ENCODE results near the gene NEDD4L.

GRCh38 chr18:58207520-58208152 lies 163.6 kb downstream of the NEDD4L start:
- TF ChIP-seq, protein P1, sequence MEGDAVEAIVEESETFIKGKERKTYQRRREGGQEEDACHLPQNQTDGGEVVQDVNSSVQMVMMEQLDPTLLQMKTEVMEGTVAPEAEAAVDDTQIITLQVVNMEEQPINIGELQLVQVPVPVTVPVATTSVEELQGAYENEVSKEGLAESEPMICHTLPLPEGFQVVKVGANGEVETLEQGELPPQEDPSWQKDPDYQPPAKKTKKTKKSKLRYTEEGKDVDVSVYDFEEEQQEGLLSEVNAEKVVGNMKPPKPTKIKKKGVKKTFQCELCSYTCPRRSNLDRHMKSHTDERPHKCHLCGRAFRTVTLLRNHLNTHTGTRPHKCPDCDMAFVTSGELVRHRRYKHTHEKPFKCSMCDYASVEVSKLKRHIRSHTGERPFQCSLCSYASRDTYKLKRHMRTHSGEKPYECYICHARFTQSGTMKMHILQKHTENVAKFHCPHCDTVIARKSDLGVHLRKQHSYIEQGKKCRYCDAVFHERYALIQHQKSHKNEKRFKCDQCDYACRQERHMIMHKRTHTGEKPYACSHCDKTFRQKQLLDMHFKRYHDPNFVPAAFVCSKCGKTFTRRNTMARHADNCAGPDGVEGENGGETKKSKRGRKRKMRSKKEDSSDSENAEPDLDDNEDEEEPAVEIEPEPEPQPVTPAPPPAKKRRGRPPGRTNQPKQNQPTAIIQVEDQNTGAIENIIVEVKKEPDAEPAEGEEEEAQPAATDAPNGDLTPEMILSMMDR (IDR thresholded peaks at IDR 0.05), result no peak
- TF ChIP-seq POLR2A (IDR thresholded peaks at IDR 0.05) (no peak), POLR2AphosphoS5 (IDR thresholded peaks at IDR 0.05) (no peak), EP300 (IDR thresholded peaks at IDR 0.05) (no peak)
